ENCODE data around the gene ENDOD1. TPM values are rescaled to one million over a fixed set of nuclear protein-coding genes. Genes with fewer than 3 reads are reported as not detected.

The ENDOD1 gene
- total RNA-seq, 1 donor from 2014 or later = 61.1 TPM

DNA sequence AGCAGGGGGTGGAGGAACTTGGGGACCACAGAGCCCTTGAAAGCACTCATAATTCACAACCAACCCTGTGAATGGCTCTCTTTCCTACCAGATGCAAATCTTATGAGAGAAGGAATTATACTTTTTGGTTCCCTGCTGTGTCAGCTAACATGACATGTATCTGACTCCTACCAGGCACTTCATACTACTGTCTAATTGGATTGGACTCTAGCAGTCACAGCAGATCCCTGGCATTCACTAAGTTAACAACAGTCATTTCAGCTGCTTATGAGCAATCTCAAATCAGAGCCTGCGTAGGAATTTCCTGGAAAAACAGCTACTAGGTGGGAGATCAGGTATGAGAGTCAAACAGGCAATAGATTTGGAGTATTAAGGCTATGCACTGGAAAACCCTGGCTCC lies 11.1 kb upstream of the ENDOD1 start:
- no peak for DNase-seq

- DNase-seq = no peak
Observed at GRCh38 chr11:95081010-95081409, 8.6 kb upstream of the ENDOD1 start.

- DNase-seq = peak; percentile 25
Observed at GRCh38 chr11:95081412-95081811, 8.2 kb upstream of the ENDOD1 start.

GRCh38 chr11:95082576-95083001 lies 7.1 kb upstream of the ENDOD1 start:
- DNase-seq = no peak

GRCh38 chr11:95084509-95084908 lies 5.1 kb upstream of the ENDOD1 start:
- no peak for DNase-seq

- DNase-seq = no peak
Observed at GRCh38 chr11:95085117-95085816, 4.4 kb upstream of the ENDOD1 start.

- no peak for DNase-seq
Observed at GRCh38 chr11:95086151-95086550, 3.5 kb upstream of the ENDOD1 start.

DNA sequence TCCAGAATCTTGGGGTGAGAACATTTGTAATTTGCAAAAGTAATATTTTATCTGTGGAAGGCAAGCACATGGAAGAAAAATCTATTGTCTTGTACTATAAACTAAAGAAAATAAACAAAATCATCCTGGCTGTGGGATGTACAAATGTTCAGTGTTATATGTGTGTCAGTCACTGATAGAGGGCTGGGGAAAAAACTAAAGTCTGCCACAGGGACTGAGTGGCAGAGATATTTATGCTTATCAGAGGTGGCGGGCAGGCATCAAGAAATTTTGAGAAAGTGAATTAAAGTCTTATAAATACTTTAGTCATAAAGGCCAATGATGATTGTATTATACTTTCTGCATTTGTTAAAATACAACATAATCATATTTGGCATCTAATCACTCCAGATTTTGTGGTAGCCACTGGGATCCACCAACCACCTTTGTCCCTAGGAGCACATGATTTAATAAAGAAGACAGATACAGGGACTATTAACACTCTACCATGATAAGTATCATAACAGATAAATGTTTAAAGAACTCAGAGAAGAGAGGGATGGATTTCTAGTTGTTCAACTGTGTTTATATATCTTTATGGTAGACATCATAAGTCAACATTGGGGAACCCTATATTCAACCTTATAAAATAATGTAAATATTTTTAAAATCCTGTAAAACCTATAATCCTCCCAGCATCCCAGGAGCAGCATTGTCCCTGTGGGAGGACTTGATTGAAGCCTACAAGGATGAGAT lies 2.6 kb upstream of the ENDOD1 start:
- no peak for DNase-seq

- DNase-seq = no peak
Observed at GRCh38 chr11:95088946-95089619, 563 bp upstream of the ENDOD1 start.

DNA sequence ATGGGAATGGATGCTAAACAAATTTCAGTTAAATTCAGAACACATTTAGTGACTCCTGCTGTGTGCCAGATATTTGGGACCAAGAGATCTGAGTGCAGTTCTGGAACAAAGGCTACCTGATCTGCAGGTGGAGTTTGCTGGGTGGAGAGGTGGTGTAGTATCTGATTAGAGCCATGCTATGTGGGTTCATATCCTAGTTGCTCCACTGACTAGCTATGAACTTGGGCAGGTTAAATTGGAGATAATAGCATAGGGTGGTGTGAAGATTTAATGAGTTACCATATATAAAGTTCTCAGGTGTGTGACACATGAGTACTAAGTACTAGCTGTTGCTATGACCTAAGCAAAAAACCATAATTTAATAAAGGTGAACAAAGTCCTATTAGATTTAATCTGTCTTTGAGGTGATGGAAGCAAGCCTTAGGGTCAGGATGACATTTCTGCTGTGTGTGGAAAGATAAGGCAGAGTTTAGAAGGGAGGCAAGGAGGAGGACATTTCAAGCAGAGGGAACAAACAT lies 2.1 kb downstream of the ENDOD1 start:
- DNase-seq = no peak

DNA sequence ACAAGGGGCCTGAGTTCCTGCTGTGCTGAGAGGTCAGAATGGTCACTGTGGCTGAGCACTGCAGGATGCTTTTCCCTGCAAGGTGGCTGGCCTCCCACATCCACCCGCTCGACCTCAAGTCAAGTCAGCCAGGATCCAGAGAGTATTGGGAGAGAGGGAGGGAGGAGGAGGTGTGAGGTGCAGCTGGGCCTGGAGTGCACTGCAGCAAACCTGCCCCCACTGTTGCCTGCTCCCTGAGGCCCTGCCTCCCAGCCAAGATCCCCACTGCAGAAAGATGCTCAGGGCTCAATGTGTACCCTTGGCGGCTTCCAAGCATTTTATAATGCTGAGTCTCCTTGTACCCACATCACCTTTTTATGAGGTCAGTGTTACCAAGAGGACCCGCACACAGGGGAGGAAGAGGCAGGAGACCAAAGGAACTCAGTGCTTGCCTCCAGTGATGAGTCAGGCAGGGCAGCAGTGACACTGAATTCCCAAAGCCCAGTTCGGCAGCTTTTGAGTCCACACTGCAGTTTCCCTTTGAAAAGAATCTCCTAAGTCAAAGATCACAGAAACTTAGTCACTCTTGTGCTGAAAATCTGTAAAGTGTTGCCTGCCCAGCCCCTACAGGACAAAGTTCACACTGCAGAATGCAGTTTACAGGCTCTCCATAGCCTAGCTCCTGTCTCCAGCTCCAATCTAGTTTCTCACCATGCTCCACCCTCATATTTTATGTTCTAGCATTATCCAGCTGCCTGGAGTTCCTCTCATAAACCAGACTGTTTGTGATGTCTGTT lies 3.1 kb downstream of the ENDOD1 start:
- DNase-seq = peak; percentile 54

DNA sequence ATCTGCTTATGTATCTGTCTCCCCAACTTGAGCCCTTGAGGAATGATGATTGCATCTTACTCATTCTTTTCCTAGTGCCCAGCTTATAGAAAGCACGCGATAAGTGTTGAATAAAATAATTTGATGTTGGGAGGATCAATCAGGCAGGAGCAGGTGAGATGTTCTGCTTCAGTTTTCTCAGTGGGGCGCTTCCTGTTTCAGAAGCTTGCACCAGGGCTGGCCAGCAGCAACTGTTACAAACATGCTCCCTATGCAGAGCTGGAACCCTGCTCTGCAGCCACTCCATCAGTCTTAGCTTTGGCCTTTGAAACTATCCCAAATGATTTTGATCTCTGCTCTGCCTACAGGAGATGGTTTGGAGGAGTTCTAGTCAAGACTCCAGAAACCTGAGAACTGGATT lies 3.9 kb downstream of the ENDOD1 start:
- no peak for DNase-seq

- peak; percentile 45 for DNase-seq
Observed at GRCh38 chr11:95095858-95096587, 6.4 kb downstream of the ENDOD1 start.

DNA sequence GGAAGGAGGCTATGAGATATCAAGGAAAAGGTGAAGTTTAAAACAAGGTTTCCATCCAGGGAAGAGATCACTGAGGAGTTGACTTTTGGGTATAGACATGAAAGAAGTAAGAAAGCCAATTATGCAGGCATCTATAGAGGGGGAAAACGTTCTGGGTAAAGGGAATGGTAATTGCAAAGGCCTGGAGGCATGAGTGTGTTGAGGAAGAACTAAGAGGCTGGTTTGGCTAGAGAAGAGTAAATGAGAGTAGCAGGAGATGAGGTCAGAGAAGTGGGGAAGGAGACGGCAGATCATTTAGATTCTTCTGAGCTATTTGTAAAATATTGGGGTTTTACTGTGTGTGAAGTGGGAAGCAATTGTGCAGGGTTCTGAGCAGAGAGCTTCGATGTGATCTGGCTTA lies 7.6 kb downstream of the ENDOD1 start:
- DNase-seq = no peak

- no peak for DNase-seq
Observed at GRCh38 chr11:95098826-95099225, 9.2 kb downstream of the ENDOD1 start.

DNA sequence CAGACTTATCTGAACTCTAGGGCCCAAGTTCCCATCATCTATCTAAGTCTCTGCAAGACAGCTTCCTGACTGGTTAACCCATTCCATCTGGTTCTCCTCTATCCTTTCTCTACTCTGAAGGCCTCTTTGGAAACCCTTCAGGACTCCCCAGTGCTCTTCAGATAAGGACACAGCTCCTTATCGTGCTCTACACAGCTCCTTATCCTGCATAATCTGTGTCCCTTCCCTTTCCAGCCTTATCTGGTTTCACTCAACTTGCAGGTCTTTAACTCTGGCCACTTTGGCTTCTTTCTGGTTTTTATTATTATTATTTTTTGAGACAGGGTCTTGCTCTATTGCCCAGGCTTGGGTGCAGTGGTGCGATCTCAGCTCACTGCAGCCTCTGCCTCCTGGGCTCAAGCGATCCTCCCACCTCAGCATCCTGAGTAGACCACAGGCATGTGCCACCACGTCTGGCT lies 10.6 kb downstream of the ENDOD1 start:
- DNase-seq = no peak

DNA sequence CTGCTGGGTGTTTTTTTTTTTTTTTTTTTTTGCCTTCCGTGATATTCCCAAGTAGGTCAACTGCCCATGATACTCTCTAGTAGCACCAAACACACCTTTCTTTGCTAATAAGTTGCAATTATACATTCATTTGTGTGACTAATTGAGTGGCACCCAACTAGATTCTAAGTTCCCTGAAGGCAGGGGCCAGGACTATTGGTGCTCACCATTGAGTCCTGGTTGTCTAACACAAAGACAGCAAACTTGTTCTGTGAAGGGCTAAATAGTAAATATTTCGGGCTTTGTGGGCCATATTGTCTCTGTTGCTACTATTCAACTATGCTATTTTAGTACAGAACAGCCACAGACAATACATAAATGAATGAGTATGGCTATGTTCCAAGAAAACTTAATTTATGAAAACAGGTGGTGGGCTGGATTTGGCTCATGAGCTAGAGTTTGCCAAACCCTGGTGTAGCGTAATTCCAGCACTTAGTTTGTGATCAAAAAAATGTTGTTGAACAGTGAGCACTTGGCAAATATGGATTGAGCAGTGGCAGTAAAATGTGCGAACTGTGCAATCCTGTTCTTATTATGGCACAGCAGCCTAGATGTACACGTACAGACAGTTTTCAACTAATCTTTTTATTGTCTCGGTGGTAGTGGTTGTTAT lies 11.3 kb downstream of the ENDOD1 start:
- DNase-seq = peak; percentile 63

- DNase-seq = no peak
Observed at GRCh38 chr11:95101935-95102334, 12.3 kb downstream of the ENDOD1 start.

DNA sequence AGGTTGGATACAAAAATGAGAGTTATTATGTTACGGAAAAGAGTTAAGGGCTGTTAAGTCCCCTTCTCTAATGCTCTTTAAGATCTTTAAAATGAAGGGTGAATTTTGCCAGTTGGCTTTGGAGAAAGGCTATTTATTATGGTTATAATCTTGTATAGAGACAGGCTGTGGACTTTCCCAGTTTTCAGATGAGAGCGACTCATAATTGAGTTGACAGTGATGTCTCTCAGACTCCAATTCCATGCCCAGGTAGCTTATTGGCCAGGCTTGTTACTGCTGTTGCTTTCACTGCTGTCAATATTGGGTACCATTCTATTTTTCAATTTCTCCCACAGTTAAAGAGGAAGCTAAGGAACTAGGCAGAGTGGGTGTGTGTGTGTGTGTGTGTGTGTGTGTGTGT lies 13.1 kb downstream of the ENDOD1 start:
- DNase-seq = no peak

DNA sequence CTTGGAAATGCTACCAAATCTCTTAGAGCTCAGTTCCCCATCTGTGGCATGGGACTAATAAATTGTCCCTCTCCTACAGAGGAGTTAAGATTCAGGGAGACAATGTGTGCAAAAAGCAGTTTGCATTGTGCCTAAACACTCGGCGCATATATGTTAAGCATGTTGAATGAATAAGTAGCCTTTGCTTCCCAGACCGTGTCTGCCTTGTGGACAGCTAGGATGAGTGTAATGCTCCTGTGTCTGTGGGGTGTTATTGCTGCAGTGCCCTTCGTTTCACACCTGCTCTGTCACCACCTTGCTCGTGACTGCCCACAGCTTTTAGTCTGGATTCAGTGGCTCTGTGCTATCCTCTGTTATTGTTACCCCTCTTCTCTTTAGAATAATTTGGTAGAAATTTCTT lies 14.1 kb downstream of the ENDOD1 start:
- no peak for DNase-seq

- no peak for DNase-seq
Observed at GRCh38 chr11:95104121-95104830, 14.6 kb downstream of the ENDOD1 start.
